GM18909 (cell line): Measurements from ENCODE around the gene GNAQ.
"Not testable (repeated sequence)": the region's sequence is repeated elsewhere in the genome, so short reads cannot be mapped to it uniquely, and the experiment has no call there.

Source experiments
- ATAC-seq: cut with Tn5 transposase; IDR thresholded peaks from one replicate; pipeline ENCODE4 v1.9.1; 2021; ENCODE audit warnings: mild to moderate bottlenecking; ENCODE audit not compliant: unreplicated experiment, poor library complexity

Gene GNAQ

GRCh38 chr9:77721156-77721555 is 310.5 kb downstream of the GNAQ start:
- not testable (repeated sequence) for ATAC-seq

- ATAC-seq: no peak
Measured at GRCh38 chr9:77719321-77719720, 312.3 kb downstream of the GNAQ start.

- not testable (repeated sequence) for ATAC-seq
Measured at GRCh38 chr9:77718298-77718640, 313.3 kb downstream of the GNAQ start.

- ATAC-seq: not testable (repeated sequence)
Measured at GRCh38 chr9:77717608-77718297, 313.9 kb downstream of the GNAQ start.

- ATAC-seq: no peak
Measured at GRCh38 chr9:77714077-77714549, 317.5 kb downstream of the GNAQ start.

GRCh38 chr9:77712533-77713130 is 319.0 kb downstream of the GNAQ start:
- no peak for ATAC-seq

- no peak for ATAC-seq
Measured at GRCh38 chr9:77710965-77711648, 320.5 kb downstream of the GNAQ start.

GRCh38 chr9:77710316-77710715 is 321.3 kb downstream of the GNAQ start:
- ATAC-seq: no peak

GRCh38 chr9:77708064-77708815 is 323.4 kb downstream of the GNAQ start:
- no peak for ATAC-seq

- ATAC-seq: no peak
Measured at GRCh38 chr9:77707383-77708063, 324.1 kb downstream of the GNAQ start.

- ATAC-seq: no peak
Measured at GRCh38 chr9:77705636-77706035, 326.0 kb downstream of the GNAQ start.

- ATAC-seq: not testable (repeated sequence)
Measured at GRCh38 chr9:77702521-77703390, 328.9 kb downstream of the GNAQ start.

- ATAC-seq: no peak
Measured at GRCh38 chr9:77697238-77697984, 334.2 kb downstream of the GNAQ start.

GRCh38 chr9:77690723-77691122 is 340.9 kb downstream of the GNAQ start:
- ATAC-seq: not testable (repeated sequence)

GRCh38 chr9:77690119-77690518 is 341.5 kb downstream of the GNAQ start:
- not testable (repeated sequence) for ATAC-seq

- not testable (repeated sequence) for ATAC-seq
Measured at GRCh38 chr9:77687737-77688136, 343.9 kb downstream of the GNAQ start.

GRCh38 chr9:77680581-77680980 is 351.0 kb downstream of the GNAQ start:
- no peak for ATAC-seq

GRCh38 chr9:77679661-77680368 is 351.8 kb downstream of the GNAQ start:
- ATAC-seq: no peak
